Measurements from ENCODE around the gene IL10.

IL10 gene

GRCh38 chr1:206754011-206754410 is 18.3 kb downstream of the IL10 start:
- no peak overlapping the region for H3K4me3 ChIP-seq (ENCODE audit: low read length)
- TF ChIP-seq, protein P1, sequence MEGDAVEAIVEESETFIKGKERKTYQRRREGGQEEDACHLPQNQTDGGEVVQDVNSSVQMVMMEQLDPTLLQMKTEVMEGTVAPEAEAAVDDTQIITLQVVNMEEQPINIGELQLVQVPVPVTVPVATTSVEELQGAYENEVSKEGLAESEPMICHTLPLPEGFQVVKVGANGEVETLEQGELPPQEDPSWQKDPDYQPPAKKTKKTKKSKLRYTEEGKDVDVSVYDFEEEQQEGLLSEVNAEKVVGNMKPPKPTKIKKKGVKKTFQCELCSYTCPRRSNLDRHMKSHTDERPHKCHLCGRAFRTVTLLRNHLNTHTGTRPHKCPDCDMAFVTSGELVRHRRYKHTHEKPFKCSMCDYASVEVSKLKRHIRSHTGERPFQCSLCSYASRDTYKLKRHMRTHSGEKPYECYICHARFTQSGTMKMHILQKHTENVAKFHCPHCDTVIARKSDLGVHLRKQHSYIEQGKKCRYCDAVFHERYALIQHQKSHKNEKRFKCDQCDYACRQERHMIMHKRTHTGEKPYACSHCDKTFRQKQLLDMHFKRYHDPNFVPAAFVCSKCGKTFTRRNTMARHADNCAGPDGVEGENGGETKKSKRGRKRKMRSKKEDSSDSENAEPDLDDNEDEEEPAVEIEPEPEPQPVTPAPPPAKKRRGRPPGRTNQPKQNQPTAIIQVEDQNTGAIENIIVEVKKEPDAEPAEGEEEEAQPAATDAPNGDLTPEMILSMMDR (conservative IDR thresholded peaks at IDR 0.05; ENCODE audit: low read depth, low read length): no peak
- DNase-seq (ENCODE audit: low read depth): no peak

DNA sequence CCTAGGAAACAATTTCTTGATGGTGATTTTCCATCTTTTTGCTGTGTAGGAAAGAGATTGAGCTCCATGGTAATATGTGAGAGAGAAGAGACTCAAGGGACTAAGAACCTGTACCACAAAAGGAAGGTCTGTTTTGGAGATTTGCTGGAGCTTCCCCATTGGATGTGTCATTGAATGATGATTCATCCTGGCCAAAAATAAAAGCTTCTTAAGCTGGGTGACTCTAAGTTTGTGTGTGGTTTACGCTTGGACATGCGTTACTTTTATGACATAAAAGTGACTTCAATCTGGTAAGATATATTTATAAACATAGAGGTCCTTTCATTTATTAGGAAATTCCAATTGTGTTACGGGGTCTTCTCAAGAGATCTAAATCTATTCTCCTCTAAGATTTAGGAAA is 19.2 kb downstream of the IL10 start:
- DNase-seq (ENCODE audit: low read depth): no peak
- H3K4me3 ChIP-seq (ENCODE audit: low read length): no peak overlapping the region
- TF ChIP-seq, protein P1 (conservative IDR thresholded peaks at IDR 0.05; ENCODE audit: low read depth, low read length): no peak

DNA sequence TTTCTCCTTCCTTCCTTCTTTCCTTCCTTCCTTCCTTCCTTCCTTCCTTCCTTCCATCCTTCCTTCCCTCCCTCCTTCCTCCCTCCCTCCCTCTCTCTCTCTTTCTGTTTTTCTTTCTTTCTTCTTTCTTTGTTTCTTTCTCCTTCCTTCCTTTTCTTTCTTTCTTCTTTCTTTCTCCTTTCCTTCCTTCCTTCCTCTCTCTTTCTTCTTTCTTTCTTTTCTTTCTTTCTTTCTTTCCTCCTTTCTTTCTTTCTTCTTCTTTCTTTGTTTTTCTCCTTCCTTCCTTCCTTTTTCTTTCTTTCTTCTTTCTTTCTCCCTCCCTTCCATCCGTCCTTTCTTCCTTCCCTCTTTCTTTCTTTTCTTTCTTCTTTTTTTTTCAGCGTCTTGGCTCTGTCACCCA is 19.8 kb downstream of the IL10 start:
- TF ChIP-seq, protein P1 (conservative IDR thresholded peaks at IDR 0.05; ENCODE audit: low read depth, low read length): no peak
- no peak overlapping the region for H3K4me3 ChIP-seq (ENCODE audit: low read length)
- DNase-seq (ENCODE audit: low read depth): no peak

DNA sequence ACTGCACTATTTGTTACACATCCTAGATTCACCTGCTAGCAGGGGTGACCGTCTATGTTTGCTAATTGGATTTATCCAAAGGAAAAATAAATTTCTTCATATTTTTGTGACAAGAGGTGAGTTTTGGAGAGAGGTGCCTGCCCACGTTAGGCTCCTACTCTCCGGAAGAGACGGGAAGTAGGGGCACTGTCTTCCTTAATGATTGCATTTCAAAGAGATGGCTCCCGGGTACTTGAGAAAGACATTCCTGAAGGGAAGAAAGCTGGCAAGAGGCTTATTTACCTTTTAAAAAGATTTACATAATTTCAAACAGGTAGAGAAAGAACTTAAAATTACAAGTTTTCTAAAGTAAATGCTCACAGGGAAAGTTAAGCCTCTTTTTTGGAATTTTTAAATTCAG is 20.4 kb downstream of the IL10 start:
- no peak overlapping the region for H3K4me3 ChIP-seq (ENCODE audit: low read length)
- TF ChIP-seq, protein P1 (conservative IDR thresholded peaks at IDR 0.05; ENCODE audit: low read depth, low read length): no peak
- DNase-seq (ENCODE audit: low read depth): no peak

GRCh38 chr1:206748348-206749030 is 23.8 kb downstream of the IL10 start:
- no peak for DNase-seq (ENCODE audit: low read depth)
- no peak overlapping the region for H3K4me3 ChIP-seq (ENCODE audit: low read length)
- TF ChIP-seq, protein P1 (conservative IDR thresholded peaks at IDR 0.05; ENCODE audit: low read depth, low read length): no peak

GRCh38 chr1:206745301-206745700 is 27.0 kb downstream of the IL10 start:
- DNase-seq (ENCODE audit: low read depth): no peak
- TF ChIP-seq, protein P1 (conservative IDR thresholded peaks at IDR 0.05; ENCODE audit: low read depth, low read length): no peak
- no peak overlapping the region for H3K4me3 ChIP-seq (ENCODE audit: low read length)

DNA sequence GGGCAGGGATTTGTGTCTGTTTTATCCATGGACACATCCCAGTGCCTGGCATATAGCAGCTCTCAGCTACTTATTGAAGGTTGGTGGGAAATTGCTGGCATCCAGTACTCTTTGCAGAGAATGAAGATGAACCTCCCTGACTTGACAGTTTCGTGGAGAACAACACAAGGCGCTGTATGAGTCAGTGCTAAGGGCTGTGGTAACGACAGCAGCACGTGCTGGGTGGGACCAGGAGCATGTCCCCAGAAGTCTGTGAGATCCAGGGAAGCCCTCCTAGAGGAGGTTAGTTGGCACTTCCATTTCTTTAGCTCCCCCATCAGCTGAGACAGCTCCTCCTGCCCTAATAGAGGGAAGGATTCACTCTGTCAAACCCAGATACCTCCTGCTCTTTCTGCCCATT is 27.6 kb downstream of the IL10 start:
- TF ChIP-seq, protein P1 (conservative IDR thresholded peaks at IDR 0.05; ENCODE audit: low read depth, low read length): no peak
- H3K4me3 ChIP-seq (ENCODE audit: low read length): no peak overlapping the region
- DNase-seq (ENCODE audit: low read depth): no peak

Measured in retinal pigment epithelial cell (primary cell).